Ecto neural progenitor cell (in vitro differentiated cells): ENCODE results near the gene SLC4A8.

Experiments
- DNase-seq: peaks from one replicate; pipeline ENCODE4 v3.0.0-alpha.2; 2018; ENCODE audit warnings: low spot score

The SLC4A8 gene

GRCh38 chr12:51395283-51396230 is 29.1 kb upstream of the SLC4A8 start:
- no peak for DNase-seq

- DNase-seq, result no peak
These were observed 27.0 kb upstream of the SLC4A8 start for GRCh38 chr12:51397670-51398069.

DNA sequence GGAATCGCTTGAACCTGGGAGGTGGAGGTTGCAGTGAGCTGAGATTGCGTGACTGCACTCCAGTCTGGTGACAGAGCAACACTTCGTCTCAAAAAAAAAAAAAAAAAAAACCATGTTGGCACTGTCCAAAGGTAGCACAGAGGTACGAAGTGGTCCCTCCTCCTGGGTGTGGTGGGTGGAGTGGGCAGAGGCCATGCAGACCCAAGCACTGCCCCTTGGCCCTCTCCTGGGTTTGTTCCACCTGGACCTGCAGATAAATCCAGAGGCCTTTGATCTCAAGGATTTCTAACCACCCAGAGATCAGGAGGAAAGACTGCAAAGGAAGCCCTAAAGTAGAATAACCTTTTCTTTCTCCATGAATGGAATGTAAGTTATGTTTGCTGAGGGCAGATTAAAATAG is 24.7 kb upstream of the SLC4A8 start:
- DNase-seq, result no peak

DNA sequence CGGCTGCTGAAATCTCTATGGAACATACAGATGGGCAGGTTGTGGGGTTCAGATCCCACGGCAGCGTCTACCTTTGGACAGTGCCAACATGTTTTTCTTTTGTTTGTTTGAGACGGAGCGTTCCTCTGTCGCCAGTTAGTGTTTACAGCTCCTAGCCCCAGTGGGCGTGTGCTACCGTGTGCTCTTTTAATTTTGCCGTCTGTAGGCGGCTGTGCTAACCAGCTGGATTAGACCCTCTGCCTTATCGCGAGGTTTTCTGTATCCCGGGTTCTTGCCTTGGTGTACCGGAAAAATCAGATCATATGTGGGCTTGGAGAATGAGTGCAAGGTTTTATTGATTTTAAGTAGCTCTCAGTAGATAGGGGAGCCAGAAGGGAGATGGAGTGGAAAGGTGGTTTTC is 23.6 kb upstream of the SLC4A8 start:
- no peak for DNase-seq

- DNase-seq, result peak; percentile 47
These were observed 23.1 kb upstream of the SLC4A8 start for GRCh38 chr12:51401486-51401885.

DNA sequence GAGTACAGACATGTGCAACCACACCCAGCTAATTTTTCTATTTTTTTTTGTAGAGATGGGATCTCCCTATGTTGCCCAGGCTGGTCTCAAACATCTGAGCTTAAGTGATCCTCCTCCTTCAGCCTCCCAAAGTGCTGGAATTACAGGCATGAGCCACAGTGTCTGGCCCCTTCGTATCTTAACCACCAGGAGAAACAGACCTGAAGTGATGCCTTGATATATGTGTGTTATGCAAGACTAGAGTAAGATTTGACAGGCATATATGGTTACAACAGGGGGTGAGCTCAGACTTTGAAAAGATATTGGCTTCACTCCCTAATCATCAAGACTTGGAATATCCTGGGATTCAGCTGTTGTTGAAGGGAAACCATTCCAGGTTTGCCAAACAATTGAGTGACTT is 22.7 kb upstream of the SLC4A8 start:
- no peak for DNase-seq

GRCh38 chr12:51403159-51403558 is 21.5 kb upstream of the SLC4A8 start:
- no peak for DNase-seq

DNA sequence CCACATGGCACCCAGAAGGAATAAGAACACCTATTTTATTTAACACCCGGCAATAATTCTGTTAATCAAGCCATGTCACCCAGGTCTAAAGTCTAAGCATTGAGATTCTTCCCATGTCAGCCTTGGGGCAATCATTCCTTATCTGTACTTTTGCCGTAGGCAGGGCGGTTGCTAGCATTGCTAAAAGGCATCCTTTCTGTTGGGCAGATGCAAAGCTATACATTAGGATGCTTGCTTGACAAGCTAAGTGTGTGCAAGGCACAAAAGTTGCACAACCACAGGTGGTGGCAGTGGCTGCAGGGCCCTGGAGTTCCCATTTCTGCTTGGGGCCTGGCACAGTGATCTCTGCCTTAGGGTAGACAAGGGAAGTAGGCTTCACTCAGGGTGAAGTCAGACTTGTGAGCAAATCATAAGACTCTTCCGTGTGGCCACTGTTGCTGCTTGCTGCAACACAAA is 20.9 kb upstream of the SLC4A8 start:
- no peak for DNase-seq

- DNase-seq, result no peak
These were observed 20.0 kb upstream of the SLC4A8 start for GRCh38 chr12:51404627-51405026.

DNA sequence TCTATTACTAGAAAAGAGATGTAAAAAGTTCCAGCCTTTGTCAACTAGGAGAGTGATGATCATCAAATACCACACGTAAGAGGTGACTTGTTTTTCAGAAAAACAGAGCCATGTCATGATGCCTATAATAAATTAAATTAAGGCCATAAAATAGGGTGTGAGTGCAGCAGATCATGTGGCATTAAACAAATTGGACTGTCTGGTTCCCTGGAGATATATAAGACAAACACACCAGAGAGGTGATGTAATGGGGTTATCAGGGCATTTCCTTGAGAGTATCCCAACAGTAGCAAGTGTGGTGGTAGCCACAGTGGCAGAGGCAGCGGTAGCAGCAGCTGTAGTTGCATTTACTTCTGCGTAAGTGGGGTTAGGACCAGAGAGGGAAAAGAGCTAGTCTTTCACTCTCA is 18.8 kb upstream of the SLC4A8 start:
- no peak for DNase-seq

- no peak for DNase-seq
These were observed 18.3 kb upstream of the SLC4A8 start for GRCh38 chr12:51406290-51406689.

- no peak for DNase-seq
These were observed 17.8 kb upstream of the SLC4A8 start for GRCh38 chr12:51406859-51407258.

- no peak for DNase-seq
These were observed 17.0 kb upstream of the SLC4A8 start for GRCh38 chr12:51407604-51408003.

DNA sequence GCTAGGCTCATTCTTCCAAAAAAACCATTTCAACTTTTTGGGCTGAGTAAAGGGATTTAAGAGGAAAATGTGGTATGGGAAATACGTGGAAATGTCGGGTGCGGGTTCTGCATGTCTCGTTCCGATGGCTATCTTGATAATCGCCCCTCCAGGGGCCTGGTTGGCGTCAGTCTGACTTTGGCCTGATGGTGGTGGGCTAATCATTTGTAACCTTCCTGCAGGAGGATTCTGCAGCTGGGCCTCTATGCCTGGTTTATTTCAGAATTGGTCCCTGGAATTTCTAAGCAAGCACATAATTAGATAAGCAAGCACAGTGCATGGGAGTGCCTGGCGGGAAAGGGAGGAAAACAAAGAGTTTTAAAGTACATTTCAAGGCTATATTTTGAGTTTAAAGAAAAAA is 14.8 kb upstream of the SLC4A8 start:
- DNase-seq, result no peak

GRCh38 chr12:51413149-51413548 is 11.5 kb upstream of the SLC4A8 start:
- no peak for DNase-seq

GRCh38 chr12:51413791-51414190 is 10.8 kb upstream of the SLC4A8 start:
- DNase-seq, result no peak

- DNase-seq, result no peak
These were observed 8.7 kb upstream of the SLC4A8 start for GRCh38 chr12:51415931-51416330.

DNA sequence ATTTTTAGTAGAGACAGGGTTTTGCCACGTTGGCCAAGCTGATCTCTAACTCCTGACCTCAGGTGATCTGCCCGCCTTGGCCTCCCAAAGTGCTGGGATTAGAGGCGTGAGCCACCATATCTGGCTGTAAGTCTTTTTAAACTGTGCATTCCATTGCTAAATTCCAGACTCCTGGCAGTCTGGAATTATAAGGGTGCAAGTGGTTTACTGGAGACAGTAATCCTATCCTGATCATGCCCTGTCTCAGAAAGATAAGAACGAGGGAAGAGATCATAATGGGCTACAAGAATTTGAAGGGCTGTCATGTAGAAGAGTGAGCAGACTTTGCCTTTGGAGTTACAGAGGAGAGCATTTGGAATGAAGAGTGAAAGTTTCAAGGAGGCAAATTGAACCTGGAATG is 6.8 kb upstream of the SLC4A8 start:
- DNase-seq, result no peak

DNA sequence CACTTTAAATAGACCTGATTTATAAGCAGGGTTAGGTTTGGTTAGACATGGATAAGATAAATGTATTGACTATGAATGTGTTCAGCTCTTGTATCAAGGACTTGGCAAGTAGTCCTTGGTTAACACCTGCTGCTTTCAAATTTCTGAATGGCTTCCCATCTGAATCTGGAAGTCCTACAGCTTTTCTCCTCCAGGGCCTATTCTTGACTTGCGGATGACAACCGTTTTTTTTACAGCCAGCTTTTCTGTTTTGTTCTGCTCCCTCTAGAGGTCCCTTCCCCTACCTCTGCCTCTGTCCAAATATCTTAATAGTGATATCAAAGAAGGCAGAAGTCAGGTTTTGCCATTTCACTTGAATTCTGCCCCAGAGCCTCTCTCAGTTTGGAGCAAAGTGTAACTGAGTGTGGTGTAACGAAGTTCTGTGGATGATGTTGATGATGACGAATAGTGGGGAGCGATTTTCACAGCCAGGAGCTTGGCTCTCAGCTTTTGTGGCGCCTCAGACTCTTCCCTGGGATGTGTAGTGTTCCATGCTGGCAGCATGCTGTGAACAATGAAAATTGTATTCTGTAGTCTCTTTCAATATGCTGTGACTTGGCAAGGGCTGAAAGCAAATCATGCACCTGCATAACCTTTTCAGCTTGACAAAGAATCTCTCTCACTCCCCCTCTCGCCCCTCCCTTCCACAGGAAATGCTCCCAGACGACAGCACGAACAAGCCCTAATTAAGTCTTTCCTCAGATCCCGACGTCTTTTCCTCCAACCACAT is 5.0 kb upstream of the SLC4A8 start:
- DNase-seq, result no peak

DNA sequence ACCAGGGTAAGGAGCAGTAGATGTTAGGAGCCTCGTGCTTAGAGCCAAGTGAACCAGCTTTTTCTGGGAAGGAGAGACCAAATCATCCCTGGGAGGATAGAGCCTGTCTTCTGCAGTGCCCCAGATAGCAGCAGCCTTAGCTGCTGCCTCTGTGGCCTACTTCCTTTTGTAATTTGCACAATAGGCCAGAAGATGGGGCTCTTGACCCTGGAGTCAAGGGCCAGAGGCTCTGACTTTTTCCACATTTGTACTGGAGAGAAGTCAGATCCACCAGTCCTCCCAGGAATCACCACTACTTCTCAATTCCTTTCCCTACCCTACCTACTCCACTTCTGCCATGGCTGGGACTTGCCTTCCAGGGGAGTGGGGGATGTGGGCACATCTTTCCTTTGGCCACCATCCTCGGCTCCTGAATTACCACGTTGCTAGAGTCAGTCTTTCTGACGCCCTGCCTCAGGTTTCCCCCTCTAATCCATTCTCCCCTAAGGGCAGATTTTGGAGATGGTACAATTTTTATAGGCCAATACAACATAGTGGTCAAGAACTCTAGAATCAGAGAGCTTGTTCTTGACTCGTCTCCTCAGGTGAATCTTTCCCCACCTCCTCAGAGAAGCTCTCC is 3.3 kb upstream of the SLC4A8 start:
- DNase-seq, result peak; percentile 77

- no peak for DNase-seq
These were observed 453 bp upstream of the SLC4A8 start for GRCh38 chr12:51424094-51424661.

DNA sequence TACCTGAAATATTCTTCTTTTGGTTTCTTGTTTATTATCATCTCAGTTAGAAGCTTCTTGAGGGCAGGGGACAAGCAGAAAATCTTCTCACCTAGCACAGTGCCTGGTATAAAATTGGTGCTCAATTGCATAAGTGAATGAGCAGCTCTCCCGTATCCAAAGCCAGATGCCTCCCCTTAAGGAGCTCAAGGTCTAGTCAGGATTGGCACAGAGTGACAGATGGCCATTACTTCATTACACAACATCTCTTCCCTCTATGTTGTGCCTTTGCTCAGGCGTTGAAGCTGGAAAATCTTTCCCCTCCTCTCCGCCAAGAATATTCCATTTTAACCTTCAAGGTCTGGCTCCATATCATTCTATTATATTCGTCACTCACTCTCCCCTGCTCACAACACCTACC is 3.6 kb downstream of the SLC4A8 start:
- DNase-seq, result no peak
